Neural progenitor cell (in vitro differentiated cells): ENCODE results near the gene MAGEA11. TPM values are rescaled to one million over a fixed set of nuclear protein-coding genes. Genes with fewer than 3 reads are reported as not detected.
"Not testable (repeated sequence)": the region's sequence is repeated elsewhere in the genome, so short reads cannot be mapped to it uniquely, and the experiment has no call there.

Experiments used
- DNase-seq: peaks from one replicate; pipeline ENCODE4 v3.0.0-alpha.2; 2016; ENCODE audit warnings: low spot score
- H2AFZ ChIP-seq: fragments of 200-600 bp; sonication (generic); replicated peaks from 2 replicates; pipeline ENCODE4 v1.6.1; 2016; ENCODE audit warnings: antibody characterized with exemption
- H3F3A ChIP-seq: fragments of 200-600 bp; sonication (generic); 2 replicates; pipeline ENCODE4 v1.6.1; 2016; ENCODE audit warnings: antibody characterized with exemption, low read depth
- H3K27ac ChIP-seq: fragments of 200-600 bp; sonication (generic); 2 replicates; pipeline ENCODE4 v1.5.1; 2016; ENCODE audit warnings: mild to moderate bottlenecking
- H3K27me3 ChIP-seq: fragments of 200-600 bp; sonication (generic); 2 replicates; pipeline ENCODE4 v1.6.1; 2016; ENCODE audit warnings: mild to moderate bottlenecking, moderate library complexity
- H3K36me3 ChIP-seq: fragments of 200-600 bp; sonication (generic); 2 replicates; pipeline ENCODE4 v1.5.1; 2016
- H3K4me1 ChIP-seq: fragments of 200-600 bp; sonication (generic); 2 replicates; pipeline ENCODE4 v1.6.1; 2016; ENCODE audit warnings: mixed run types
- H3K4me2 ChIP-seq: fragments of 200-600 bp; sonication (generic); 2 replicates; pipeline ENCODE4 v1.6.1; 2016
- H3K4me3 ChIP-seq: fragments of 200-600 bp; sonication (generic); 2 replicates; pipeline ENCODE4 v1.5.1; 2016
- H3K79me2 ChIP-seq: fragments of 200-600 bp; sonication (generic); 2 replicates; pipeline ENCODE4 v1.6.1; 2016; ENCODE audit warnings: low read depth
- H3K9ac ChIP-seq: fragments of 200-600 bp; sonication (generic); 2 replicates; pipeline ENCODE4 v1.6.1; 2016
- H3K9me3 ChIP-seq: fragments of 200-600 bp; sonication (generic); 2 replicates; pipeline ENCODE4 v1.5.1; 2016; ENCODE audit warnings: low read depth
- H4K20me1 ChIP-seq: fragments of 200-600 bp; sonication (generic); 2 replicates; pipeline ENCODE4 v1.6.1; 2016; ENCODE audit warnings: low read depth
- H3K27ac Mint-ChIP-seq: 3 replicates; pipeline ENCODE4 v1.8.0; 2021; ENCODE audit warnings: mixed read lengths
- H3K27me3 Mint-ChIP-seq: 2 replicates; pipeline ENCODE4 v1.8.0; 2022; ENCODE audit warnings: low read depth, mild to moderate bottlenecking, inconsistent platforms, moderate library complexity, mixed read lengths; ENCODE audit not compliant: insufficient read depth
- H3K36me3 Mint-ChIP-seq: 3 replicates; pipeline ENCODE4 v1.8.0; 2021; ENCODE audit warnings: mixed read lengths
- H3K4me1 Mint-ChIP-seq: 3 replicates; pipeline ENCODE4 v1.8.0; 2021; ENCODE audit warnings: mixed read lengths
- H3K4me3 Mint-ChIP-seq: 3 replicates; pipeline ENCODE4 v1.8.0; 2021; ENCODE audit warnings: mild to moderate bottlenecking, moderate library complexity, mixed read lengths
- H3K9me3 Mint-ChIP-seq: 3 replicates; pipeline ENCODE4 v1.8.0; 2020; ENCODE audit warnings: mixed read lengths
- EZH2 ChIP-seq: fragments of 200-600 bp; sonication (generic); IDR thresholded peaks from 2 replicates; pipeline ENCODE4 v1.6.1; 2017; ENCODE audit warnings: antibody characterized with exemption, mild to moderate bottlenecking, moderate library complexity
- EZH2phosphoT487 ChIP-seq: fragments of 200-600 bp; sonication (generic); IDR thresholded peaks from 2 replicates; pipeline ENCODE4 v1.6.1; 2017; ENCODE audit warnings: antibody characterized with exemption
- total RNA-seq: library from RNA; depleted of rRNA; stranded (reverse); fragments of >200 nt; gene quantifications from 2 replicates; pipeline ENCODE4 v1.2.3, GENCODE V29; 2015; ENCODE audit warnings: low replicate concordance
- TF ChIP-seq, protein P1 (sequence below): fragments of 200-600 bp; sonication (generic); IDR thresholded peaks from 2 replicates; pipeline ENCODE4 v1.5.1; 2017; ENCODE audit warnings: antibody characterized with exemption, mild to moderate bottlenecking

Gene MAGEA11
- total RNA-seq, 1 donor from 2014 or later, result not detected

DNA sequence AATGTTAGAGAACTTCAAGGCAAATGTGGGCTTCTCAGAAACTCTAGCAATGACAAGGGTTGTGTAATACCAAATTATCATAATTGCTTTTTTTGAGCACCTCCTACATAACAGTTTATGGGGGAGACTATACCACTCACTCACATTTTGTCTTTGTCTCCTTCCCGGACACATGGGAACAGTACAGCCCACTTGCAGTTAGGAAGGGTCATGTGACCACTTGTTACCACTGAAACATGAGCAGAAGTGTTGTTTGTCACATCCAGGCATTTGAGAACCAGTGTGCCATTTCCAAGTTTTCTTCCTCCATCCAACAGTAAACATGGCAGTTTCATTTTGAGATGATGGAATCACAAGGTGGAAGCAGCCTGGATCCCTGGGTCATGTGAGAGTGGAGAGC, 6.9 kb downstream of the MAGEA11 start:
- H3K27me3 ChIP-seq, result no peaks in the 10 kb centered on the region
- no peaks in the 10 kb centered on the region for H3K9me3 ChIP-seq
- H4K20me1 ChIP-seq, result no peaks in the 10 kb centered on the region
- H3K27ac ChIP-seq, result no peak overlapping the region
- Mint-ChIP-seq H3K4me3 (no peak overlapping the region), H3K4me1 (peaks cover 4% of the 10 kb centered on the region), H3K9me3 (peaks cover 7% of the 10 kb centered on the region), H3K27me3 (no peaks in the 10 kb centered on the region), H3K27ac (no peak overlapping the region), H3K36me3 (no peaks in the 10 kb centered on the region)
- DNase-seq, result no peak
- H3K36me3 ChIP-seq, result no peaks in the 10 kb centered on the region
- no peak overlapping the region for H3K4me2 ChIP-seq
- no peak overlapping the region for H3K4me3 ChIP-seq
- H3F3A ChIP-seq, result no peaks in the 10 kb centered on the region
- H2AFZ ChIP-seq, result no peak overlapping the region
- TF ChIP-seq EZH2phosphoT487 (no peak), EZH2 (no peak)
- TF ChIP-seq, protein P1, sequence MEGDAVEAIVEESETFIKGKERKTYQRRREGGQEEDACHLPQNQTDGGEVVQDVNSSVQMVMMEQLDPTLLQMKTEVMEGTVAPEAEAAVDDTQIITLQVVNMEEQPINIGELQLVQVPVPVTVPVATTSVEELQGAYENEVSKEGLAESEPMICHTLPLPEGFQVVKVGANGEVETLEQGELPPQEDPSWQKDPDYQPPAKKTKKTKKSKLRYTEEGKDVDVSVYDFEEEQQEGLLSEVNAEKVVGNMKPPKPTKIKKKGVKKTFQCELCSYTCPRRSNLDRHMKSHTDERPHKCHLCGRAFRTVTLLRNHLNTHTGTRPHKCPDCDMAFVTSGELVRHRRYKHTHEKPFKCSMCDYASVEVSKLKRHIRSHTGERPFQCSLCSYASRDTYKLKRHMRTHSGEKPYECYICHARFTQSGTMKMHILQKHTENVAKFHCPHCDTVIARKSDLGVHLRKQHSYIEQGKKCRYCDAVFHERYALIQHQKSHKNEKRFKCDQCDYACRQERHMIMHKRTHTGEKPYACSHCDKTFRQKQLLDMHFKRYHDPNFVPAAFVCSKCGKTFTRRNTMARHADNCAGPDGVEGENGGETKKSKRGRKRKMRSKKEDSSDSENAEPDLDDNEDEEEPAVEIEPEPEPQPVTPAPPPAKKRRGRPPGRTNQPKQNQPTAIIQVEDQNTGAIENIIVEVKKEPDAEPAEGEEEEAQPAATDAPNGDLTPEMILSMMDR, result no peak
- H3K4me1 ChIP-seq, result peaks cover 8% of the 10 kb centered on the region
- H3K9ac ChIP-seq, result no peak overlapping the region
- H3K79me2 ChIP-seq, result no peaks in the 10 kb centered on the region

GRCh38 chrX:149720021-149720689, 8.3 kb downstream of the MAGEA11 start:
- H3K4me2 ChIP-seq, result no peak overlapping the region
- TF ChIP-seq, protein P1, result no peak
- TF ChIP-seq EZH2phosphoT487 (no peak), EZH2 (no peak)
- no peaks in the 10 kb centered on the region for H3K36me3 Mint-ChIP-seq
- H3K4me1 ChIP-seq, result peaks cover 8% of the 10 kb centered on the region
- H4K20me1 ChIP-seq, result no peaks in the 10 kb centered on the region
- no peak overlapping the region for H3K4me3 ChIP-seq
- no peaks in the 10 kb centered on the region for H3K36me3 ChIP-seq
- no peaks in the 10 kb centered on the region for H3K9me3 ChIP-seq
- H3K4me1 Mint-ChIP-seq, result peaks cover 4% of the 10 kb centered on the region
- no peak overlapping the region for H3K9ac ChIP-seq
- H3F3A ChIP-seq, result no peaks in the 10 kb centered on the region
- H3K27ac ChIP-seq, result no peak overlapping the region
- no peak overlapping the region for H2AFZ ChIP-seq
- no peaks in the 10 kb centered on the region for H3K79me2 ChIP-seq
- H3K4me3 Mint-ChIP-seq, result no peak overlapping the region
- no peaks in the 10 kb centered on the region for H3K27me3 Mint-ChIP-seq
- peaks cover 5% of the 10 kb centered on the region for H3K9me3 Mint-ChIP-seq
- peak; percentile 34 for DNase-seq
- no peak overlapping the region for H3K27ac Mint-ChIP-seq
- H3K27me3 ChIP-seq, result no peaks in the 10 kb centered on the region

DNA sequence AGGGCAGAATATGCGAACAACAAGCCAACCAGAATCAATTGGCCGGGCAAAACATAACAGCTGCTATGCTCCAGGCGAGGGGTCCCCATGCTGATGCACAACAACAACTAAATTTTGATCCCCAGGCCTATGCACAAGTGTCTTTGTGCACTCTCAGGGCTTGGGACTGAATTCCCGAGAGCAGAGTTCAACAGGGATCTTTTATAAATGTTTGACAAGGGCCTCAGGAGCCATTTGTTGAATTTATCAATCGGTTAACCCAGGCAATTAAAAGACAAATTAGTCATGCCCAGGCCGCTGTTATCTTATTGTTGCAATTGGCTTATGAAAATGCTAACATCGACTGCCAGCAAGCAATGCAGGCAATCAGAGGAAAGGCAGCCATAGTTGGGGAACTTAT, 9.4 kb downstream of the MAGEA11 start:
- not testable (repeated sequence) for H3K27me3 Mint-ChIP-seq, H3K27ac Mint-ChIP-seq, H4K20me1 ChIP-seq, H3K36me3 ChIP-seq, H3K4me3 ChIP-seq, DNase-seq, H3K9ac ChIP-seq, H3K4me1 Mint-ChIP-seq, H3K27me3 ChIP-seq, H3K79me2 ChIP-seq, H3K4me1 ChIP-seq, H3K4me3 Mint-ChIP-seq, H3K4me2 ChIP-seq, H3K9me3 ChIP-seq, H3K36me3 Mint-ChIP-seq, H3K27ac ChIP-seq, H2AFZ ChIP-seq, H3F3A ChIP-seq, H3K9me3 Mint-ChIP-seq

- Histone ChIP-seq H3K9me3 (no peaks in the 10 kb centered on the region), H3K4me2 (no peak overlapping the region), H3K79me2 (no peaks in the 10 kb centered on the region), H3K4me1 (peaks cover 8% of the 10 kb centered on the region), H2AFZ (no peak overlapping the region), H3K9ac (no peak overlapping the region), H3K36me3 (no peaks in the 10 kb centered on the region), H3K27ac (no peak overlapping the region), H3F3A (no peaks in the 10 kb centered on the region), H4K20me1 (no peaks in the 10 kb centered on the region), H3K27me3 (no peaks in the 10 kb centered on the region), H3K4me3 (no peak overlapping the region)
- no peaks in the 10 kb centered on the region for H3K27me3 Mint-ChIP-seq
- H3K4me1 Mint-ChIP-seq, result peaks cover 4% of the 10 kb centered on the region
- H3K36me3 Mint-ChIP-seq, result no peaks in the 10 kb centered on the region
- no peaks in the 10 kb centered on the region for H3K9me3 Mint-ChIP-seq
- H3K4me3 Mint-ChIP-seq, result no peak overlapping the region
- no peak for TF ChIP-seq EZH2
- no peak for TF ChIP-seq EZH2phosphoT487
- TF ChIP-seq, protein P1, result no peak
- no peak for DNase-seq
- no peak overlapping the region for H3K27ac Mint-ChIP-seq
Observed at GRCh38 chrX:149721778-149722177, 9.9 kb downstream of the MAGEA11 start.

DNA sequence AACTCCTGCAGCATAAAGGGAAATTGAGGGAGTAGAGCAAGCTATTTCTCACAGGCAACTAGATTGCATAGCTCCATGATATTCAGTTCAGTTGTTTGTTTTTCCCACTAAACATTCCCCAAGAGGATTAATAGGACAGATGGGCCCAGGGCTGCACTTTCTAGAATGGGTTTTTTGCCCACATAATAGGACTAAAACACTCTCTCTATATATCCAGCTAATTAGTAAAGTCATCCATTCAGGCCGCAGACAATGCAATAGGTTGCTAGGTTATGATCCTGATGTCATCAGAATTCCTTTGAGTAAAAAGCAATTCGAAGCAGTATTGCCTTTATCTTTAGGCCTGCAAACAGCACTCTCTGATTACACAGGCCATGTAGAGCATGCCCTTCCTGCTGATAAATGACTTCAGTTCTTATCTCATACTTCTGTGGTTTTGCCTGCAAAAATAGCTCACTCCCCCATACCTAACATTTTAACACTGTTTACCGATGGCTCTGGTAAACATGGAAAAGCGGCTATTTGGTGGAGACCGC, 11.8 kb downstream of the MAGEA11 start:
- not testable (repeated sequence) for H4K20me1 ChIP-seq, H3K27me3 ChIP-seq, H3K27ac ChIP-seq, H3K27me3 Mint-ChIP-seq, H2AFZ ChIP-seq, H3K36me3 Mint-ChIP-seq, H3K4me1 Mint-ChIP-seq, H3K9ac ChIP-seq, H3K79me2 ChIP-seq, H3K4me3 ChIP-seq, H3K4me2 ChIP-seq, H3K36me3 ChIP-seq, H3K9me3 Mint-ChIP-seq, H3K4me1 ChIP-seq, H3F3A ChIP-seq, DNase-seq, H3K27ac Mint-ChIP-seq, H3K4me3 Mint-ChIP-seq, H3K9me3 ChIP-seq

DNA sequence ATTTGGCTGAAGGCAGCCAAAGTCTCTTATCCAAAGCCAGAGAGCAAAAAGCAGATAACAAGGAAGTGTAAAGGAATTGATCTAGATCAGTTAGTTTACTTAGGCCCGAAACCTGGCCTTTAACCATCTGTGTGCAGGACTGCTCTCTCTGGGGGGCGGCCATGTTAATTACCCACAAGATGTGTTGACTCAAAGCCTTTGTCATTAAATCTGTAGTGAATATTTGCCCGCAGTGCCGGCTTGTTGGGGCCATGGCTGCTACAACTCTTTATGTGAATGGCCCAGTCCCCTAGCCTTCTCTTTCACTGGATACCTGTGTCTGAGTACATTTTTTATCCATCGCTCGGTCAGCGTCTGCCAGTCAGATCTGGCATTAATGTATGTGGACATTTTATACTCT, 15.4 kb downstream of the MAGEA11 start:
- not testable (repeated sequence) for H3K27ac Mint-ChIP-seq

More for the DNA sequence above, 15.4 kb downstream of the MAGEA11 start:
- H3K79me2 ChIP-seq, DNase-seq, H2AFZ ChIP-seq, H3F3A ChIP-seq, H3K36me3 ChIP-seq, H3K9ac ChIP-seq, H3K9me3 ChIP-seq, H3K27me3 Mint-ChIP-seq, H3K36me3 Mint-ChIP-seq, H3K4me2 ChIP-seq, H3K4me3 ChIP-seq, H4K20me1 ChIP-seq, H3K27me3 ChIP-seq, H3K4me3 Mint-ChIP-seq, H3K4me1 Mint-ChIP-seq, H3K27ac ChIP-seq, H3K4me1 ChIP-seq, H3K9me3 Mint-ChIP-seq: not testable (repeated sequence)
